Ishikawa (cell line): ENCODE results near the gene GJD3.

Experiments used
- EP300 ChIP-seq: IDR thresholded peaks from 2 replicates; pipeline ENCODE4 v1.6.1; 2012; ENCODE audit warnings: borderline replicate concordance
- NFIC ChIP-seq: IDR thresholded peaks from 2 replicates; pipeline ENCODE4 v1.6.1; 2012
- RAD21 ChIP-seq: IDR thresholded peaks from 2 replicates; pipeline ENCODE4 v1.6.1; 2012; ENCODE audit warnings: low read depth
- REST ChIP-seq: IDR thresholded peaks from 2 replicates; pipeline ENCODE4 v1.6.1; 2012; ENCODE audit warnings: low read depth, mild to moderate bottlenecking
- TCF12 ChIP-seq: IDR thresholded peaks from 2 replicates; pipeline ENCODE4 v1.6.1; 2012; ENCODE audit warnings: low read depth
- ZBTB7A ChIP-seq: IDR thresholded peaks from 2 replicates; pipeline ENCODE4 v1.6.1; 2012; ENCODE audit warnings: low read depth
- TF ChIP-seq, protein P1 (sequence below): IDR thresholded peaks from 2 replicates; pipeline ENCODE4 v1.6.1; 2012

DNA sequence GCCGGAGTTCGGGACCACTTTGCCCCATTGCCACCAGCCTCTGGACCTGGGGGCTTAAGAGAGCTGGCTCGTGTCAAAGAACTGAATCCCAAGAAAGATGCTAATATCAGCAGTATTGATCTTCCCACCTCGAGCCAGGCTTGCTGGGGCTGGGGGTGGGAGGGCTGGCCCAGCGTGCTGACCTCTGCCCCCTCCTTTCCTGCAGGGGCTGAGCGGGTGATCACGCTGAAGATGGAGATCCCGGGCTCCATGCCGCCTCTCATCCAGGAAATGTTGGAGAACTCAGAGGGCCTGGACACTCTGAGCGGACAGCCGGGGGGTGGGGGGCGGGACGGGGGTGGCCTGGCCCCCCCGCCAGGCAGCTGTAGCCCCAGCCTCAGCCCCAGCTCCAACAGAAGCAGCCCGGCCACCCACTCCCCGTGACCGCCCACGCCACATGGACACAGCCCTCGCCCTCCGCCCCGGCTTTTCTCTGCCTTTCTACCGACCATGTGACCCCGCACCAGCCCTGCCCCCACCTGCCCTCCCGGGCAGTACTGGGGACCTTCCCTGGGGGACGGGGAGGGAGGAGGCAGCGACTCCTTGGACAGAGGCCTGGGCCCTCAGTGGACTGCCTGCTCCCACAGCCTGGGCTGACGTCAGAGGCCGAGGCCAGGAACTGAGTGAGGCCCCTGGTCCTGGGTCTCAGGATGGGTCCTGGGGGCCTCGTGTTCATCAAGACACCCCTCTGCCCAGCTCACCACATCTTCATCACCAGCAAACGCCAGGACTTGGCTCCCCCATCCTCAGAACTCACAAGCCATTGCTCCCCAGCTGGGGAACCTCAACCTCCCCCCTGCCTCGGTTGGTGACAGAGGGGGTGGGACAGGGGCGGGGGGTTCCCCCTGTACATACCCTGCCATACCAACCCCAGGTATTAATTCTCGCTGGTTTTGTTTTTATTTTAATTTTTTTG lies 8.5 kb downstream of the GJD3 start:
- TF ChIP-seq, protein P1, sequence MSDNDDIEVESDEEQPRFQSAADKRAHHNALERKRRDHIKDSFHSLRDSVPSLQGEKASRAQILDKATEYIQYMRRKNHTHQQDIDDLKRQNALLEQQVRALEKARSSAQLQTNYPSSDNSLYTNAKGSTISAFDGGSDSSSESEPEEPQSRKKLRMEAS = no peak
- TF ChIP-seq RAD21 (no peak), ZBTB7A (no peak), TCF12 (no peak), NFIC (no peak), REST (no peak), EP300 (no peak)
